GM21529 (cell line): ENCODE measurements around the gene HOXC5.

Experiments used
- ATAC-seq: cut with Tn5 transposase; IDR thresholded peaks from one replicate; pipeline ENCODE4 v1.9.1; 2021; ENCODE audit not compliant: unreplicated experiment

HOXC5 gene

DNA sequence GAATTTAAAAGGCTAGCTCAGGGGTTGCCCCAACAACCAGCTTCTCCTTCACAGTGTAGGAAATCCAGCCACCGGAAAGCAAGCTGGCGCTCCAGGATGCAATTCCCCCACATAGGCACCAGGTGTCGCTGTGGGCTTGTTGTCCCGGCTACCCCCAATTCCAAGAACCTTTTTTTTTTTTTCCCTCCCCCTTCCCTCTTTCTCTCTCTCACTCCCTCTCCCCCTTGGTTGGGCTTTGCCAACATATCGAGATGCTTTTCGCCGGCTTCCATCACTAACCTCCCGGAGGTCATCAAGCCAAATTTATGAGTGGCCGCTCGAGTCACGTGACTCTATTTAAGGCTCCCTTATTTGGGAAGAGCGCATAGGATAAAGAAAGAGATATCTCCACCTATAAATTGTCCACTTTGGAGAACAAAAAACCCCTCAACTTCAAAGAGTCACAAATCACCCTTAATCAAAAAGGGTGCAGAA, at the start of gene HOXC5:
HOXC5 (plus strand) TSS at position 424 of the 474 bp plus-strand sequence. CDS start 73 bp downstream, outside the sequence.
- no peak for ATAC-seq

GRCh38 chr12:53983568-53983949, 49.3 kb upstream of the HOXC5 start:
- ATAC-seq, result no peak

DNA sequence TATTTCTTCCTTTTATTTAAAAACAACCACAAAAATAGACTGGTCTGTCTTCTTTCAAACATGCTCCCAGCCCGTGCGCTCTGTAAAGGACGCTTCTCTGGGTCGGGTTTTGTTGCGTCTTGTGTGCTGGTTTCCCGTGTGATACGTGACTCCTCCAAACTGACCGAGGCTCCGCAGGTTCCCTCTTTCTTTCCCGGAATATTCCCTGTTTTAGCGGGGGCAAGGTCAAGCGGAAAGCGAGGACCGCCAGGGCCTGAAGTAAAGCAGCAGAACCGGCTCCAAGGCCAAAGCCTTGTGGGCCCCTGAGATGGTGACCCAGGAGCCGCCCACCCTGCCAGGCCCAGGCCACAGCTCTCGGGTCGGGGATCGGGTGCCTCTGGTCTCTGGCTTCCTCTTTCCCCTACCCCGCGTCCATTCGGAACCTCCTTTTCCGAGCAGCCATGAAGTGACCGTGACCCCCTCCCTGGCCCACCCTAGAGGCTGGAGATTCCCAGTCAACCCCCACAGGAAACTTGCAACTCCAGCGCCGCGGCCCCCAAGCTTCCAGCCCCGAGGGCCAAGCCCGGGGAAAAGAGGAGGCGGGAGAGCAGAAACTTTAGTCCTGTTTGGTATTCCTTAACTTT, 48.8 kb upstream of the HOXC5 start:
- no peak for ATAC-seq

DNA sequence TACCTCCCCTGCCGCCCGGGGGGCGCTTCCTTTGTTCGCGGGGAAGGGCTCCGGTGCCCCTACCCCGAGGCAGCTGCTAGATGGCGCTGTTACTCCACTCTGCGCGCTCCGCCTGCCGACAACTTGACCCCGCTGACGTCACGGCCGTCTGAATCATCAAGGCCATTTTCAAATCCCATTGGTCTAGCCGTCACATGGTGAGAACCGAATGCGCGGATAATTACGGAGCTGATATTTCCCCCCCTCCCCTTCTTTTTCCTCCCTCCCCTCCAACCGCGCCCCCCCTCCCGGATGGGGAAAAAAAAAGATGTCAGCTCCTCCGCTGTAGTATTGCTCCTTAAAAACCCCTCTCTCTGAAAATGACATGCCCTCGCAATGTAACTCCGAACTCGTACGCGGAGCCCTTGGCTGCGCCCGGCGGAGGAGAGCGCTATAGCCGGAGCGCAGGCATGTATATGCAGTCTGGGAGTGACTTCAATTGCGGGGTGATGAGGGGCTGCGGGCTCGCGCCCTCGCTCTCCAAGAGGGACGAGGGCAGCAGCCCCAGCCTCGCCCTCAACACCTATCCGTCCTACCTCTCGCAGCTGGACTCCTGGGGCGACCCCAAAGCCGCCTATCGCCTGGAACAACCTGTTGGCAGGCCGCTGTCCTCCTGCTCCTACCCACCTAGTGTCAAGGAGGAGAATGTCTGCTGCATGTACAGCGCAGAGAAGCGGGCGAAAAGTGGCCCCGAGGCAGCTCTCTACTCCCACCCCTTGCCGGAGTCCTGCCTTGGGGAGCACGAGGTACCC, 47.8 kb upstream of the HOXC5 start, which contains the start of gene HOXC10:
HOXC10 (plus strand) TSS at position 246 of the 791 bp plus-strand sequence; CDS start at position 360, 114 bp downstream.
- ATAC-seq, result no peak

DNA sequence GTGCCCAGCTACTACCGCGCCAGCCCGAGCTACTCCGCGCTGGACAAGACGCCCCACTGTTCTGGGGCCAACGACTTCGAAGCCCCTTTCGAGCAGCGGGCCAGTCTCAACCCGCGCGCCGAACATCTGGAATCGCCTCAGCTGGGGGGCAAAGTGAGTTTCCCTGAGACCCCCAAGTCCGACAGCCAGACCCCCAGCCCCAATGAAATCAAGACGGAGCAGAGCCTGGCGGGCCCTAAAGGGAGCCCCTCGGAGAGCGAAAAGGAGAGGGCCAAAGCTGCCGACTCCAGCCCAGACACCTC, 47.2 kb upstream of the HOXC5 start:
- no peak for ATAC-seq

- no peak for ATAC-seq
Observed at GRCh38 chr12:53985994-53986685, 46.7 kb upstream of the HOXC5 start.

- no peak for ATAC-seq
Observed at GRCh38 chr12:53986686-53987483, 46.0 kb upstream of the HOXC5 start.

DNA sequence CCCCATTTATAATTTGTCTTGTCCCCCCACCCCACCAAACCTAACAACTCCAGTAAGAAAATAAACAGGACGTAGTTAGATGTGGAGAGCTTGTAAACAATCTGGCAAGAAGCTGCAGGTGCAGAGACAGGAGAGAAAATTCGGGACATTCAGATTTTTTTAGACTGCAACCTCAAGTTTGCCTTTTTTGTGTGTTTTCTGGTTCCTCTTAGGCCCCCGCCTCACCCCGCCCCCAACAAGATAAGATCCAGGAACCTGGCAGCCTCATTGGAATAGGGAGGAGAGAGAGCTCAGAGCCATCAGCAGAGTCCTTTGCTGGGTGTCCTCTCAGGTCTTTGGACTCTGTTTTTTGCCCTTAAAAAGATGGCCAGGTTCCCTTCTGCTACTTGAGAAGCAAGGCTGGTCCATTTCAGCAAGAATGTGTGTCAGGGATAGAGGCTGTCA, 45.0 kb upstream of the HOXC5 start:
- no peak for ATAC-seq

DNA sequence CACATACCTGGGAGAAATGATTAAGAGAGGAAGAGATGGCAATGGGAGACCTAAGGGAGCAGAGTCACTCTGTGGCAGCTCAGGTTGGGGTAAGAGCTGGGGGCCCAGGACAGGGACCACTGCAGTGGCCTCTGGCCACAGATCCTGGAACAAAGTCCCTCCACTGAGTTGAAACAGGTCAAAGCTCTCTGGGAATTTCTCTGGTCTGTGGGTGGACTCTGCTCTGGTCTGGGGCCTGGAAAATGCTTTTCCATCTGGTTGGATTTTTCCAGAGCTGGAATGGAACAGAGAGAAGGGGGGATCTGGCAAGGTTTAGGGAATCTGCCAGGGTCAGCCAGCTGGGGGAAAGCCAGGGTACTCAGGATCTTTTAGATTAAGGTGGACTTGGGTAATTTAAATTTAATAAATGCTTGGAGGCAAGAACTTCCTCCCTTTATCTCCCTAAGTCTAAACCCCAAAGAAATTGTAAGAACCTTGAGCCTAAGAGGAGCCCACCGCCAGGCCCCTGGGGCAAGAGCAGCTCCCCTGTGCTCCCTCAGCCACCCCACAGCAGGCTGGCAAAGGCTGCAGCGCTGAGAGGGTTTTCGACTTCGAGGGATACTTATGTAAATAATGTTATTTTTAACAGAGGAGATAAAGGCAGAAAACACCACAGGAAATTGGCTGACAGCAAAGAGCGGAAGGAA, 44.2 kb upstream of the HOXC5 start:
- ATAC-seq, result no peak

GRCh38 chr12:53989227-53990113, 43.4 kb upstream of the HOXC5 start:
- ATAC-seq, result no peak

DNA sequence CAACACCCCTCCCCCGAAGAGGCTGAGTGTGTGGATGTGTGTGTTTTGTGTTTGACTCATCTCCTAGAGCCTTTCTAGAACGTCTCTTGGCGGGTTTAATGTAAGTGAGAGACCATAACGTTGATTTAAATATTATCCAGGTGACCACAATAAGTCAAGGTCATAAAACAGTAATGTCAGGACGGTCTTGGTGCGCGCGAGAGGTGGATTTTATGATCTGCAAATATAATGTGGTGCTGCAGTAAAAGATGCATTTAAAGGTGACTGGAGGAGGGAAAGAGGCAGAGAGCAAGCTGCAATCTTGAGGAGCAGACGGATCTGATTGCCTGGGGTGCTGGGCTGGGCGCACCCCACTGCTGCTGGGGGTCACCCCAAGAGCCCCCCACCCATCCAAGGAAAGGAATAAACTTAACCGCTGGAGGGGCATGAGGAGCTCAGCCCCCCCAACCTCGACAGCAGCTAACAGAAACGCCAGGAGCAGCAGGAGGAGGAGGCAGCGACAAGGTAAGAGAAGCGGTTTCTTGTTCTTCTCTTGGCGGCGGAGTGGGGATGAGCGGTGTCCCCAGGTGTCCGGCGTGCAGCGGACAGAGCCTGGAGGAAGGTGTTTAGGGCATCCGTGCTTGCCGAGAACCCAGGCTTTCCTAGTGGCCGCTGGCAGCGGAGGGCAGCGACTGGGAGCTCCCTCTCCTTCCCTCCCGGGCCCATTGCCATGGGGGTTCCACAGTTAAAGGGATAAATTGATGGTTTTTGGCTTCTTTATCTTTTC, 42.4 kb upstream of the HOXC5 start:
- no peak for ATAC-seq

DNA sequence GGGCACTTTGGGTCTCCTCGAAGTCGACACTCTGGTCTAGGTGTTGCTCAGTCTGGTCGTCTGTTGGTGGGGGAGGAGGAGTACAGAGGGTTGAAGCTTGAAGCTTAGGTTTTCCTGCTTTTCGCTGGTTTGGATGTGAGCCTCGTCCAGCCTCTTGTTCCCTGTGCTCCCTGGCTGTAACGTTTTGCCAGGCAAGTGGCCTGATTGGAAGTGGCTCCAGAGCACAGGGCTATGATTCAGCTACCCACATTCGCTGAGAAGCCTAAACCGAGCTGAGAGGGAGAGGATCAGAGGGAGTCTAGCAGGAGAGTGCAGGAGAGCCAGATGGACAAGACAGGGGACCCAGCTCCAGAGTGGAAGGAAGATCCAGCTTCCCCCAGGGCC, 41.8 kb upstream of the HOXC5 start:
- no peak for ATAC-seq

GRCh38 chr12:53992377-53992889, 40.4 kb upstream of the HOXC5 start:
- ATAC-seq, result no peak

DNA sequence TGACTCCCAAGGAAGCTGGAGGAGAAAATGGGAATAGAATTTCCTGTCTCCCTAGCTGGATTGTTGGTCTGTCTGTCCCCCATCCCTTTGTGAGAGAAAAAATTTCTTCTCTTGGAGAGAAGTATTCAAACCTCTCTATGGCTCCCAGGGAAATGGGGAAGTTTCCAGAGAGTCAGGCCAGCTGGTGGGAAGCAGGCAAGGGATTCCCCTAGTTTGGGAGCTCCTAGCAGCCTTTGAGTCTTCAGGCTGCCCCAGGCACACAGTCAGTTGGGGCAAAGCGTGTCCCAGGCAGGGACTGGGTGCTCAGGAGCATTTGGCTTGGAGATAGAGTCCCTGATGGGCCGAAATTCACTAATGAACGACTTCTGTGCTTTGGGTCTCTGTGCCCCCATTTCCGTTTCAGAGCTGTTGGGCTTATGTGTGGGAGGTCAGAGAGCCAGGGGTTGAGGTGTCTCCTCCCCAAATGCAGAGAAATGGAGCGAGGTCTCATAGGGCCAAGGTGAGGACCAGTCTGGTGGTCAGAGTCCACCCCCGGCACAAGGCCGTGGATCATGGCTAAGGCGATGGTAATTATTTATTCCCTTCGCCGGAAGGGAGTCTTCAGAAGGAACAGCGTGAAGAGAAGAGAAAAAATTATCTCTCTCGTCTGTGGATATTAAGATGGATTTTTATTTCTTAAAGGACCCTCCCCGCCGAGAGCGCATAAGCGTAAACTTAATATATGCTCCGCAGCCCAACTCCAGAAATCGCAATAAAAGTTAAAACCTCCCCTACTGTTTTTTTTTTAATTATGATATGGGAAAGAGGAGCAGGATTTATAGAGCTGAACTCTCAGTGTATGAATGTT, 39.5 kb upstream of the HOXC5 start:
- no peak for ATAC-seq

DNA sequence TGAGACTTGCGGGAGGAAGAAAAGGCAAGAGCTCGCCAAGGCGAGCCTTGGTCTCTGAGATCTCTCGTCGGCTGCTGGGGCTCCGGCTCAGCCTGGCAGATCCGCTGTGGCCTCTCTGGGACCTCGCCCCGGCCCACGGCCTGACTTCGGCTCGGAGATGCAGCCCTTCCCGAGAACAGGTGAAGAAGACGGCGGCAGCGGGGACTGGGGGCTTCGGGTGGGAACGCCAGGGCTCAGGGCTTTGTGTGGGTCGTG, 38.9 kb upstream of the HOXC5 start:
- no peak for ATAC-seq

DNA sequence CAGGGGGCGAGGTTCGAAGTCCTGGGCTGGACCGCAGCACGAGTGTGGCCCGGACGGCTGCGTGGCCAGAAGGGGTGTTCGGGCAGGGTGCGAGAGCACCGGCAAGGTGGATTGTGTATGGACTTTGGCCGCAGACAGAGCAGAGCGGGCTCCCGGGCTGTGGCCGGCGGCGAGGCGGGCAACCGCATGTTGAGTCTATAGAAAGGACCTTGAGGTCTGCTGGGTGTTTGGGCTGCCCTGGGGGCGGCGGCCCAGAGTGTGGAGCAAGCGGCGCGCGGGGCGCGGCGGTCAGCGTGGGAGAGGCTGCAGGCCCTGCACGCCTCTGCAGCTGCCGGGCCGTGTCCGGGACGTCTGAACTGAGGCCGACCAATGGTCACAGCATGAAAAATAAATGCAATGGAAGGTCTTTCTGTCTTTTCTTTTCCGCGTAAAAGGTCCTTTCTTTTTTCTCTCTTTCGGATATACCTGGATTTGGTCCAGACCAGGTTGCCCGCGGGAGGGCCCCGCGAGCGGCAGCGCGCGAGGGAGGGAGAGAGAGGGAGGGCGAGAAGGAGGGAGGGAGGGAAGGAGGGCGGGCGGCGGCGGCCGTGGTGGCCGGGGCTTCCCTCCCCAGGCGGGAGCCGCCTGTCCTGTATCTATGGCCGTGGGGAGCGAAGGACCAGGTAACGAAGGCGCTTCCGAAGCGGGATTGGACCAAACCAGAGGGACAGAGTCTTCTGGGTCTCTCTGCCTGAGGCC, 38.4 kb upstream of the HOXC5 start:
- no peak for ATAC-seq

GRCh38 chr12:53995002-53995377, 37.9 kb upstream of the HOXC5 start:
- no peak for ATAC-seq
